NCI-H1930 (cell line): ENCODE data around the gene SEC31B.

ENCODE experiments used
- DNase-seq, 2 experiments: peaks; one replicate each; lab custom pipeline; 2025; lab: John Stamatoyannopoulos, UW

The SEC31B gene

DNA sequence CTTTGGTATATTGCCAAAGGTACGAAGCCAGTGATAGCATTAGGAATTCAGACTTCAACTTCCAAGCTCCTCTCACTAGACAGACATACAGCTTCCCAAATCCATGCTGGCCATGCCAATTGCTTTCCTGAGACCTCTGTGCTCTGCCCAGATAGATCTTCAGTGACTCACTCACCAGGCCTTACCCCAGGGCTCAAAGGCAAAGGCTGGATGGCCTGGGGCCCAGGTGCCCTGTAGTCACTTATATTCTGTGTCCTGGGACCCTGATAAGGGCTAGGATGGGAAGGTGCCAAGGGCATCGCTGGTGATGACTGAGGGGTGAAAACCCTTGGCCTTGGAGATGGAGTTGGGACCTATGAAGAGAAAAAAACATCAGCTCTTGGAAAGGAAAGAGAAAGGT lies 29.1 kb downstream of the SEC31B start:
- no peak for DNase-seq

DNA sequence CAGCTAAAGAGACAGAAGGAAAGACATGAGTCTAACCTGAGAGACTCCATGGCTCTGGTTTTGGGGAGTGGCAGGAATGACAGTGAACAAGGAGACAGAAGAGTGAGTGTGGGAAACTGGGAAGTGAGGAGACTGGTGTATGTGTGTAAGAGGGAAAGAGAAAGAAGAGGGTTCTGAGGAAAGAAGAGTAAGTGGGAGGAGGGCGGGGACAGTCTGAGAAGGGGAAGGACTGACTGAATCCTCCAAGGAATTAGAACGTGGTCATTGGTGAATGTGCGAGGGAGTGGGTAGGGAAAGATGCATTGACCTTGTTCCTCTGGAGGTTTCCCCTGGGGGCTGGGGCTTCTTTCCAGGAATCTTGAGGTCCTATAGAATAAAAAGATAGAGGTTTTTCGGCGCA lies 30.3 kb downstream of the SEC31B start:
- no peak for DNase-seq

DNA sequence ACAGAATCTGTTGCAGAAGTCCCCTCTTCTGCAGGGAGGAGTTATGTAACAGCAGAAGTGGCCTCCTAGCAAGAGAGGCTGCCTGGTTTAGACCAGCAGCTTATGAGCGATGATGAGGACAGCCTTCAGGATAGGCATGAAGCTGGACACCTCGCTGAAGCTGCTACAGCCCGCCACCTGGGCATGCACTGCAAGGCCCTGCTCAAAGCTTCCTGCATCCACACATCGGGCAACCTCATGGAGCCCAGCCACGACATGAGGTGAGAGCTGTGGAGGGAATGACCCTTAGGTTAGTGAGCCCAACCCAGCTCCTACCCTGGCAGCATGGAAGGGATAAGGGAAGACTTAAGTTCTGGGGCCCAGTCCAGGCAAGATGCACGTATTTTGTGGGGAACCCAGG lies 32.1 kb downstream of the SEC31B start:
- no peak for DNase-seq

DNA sequence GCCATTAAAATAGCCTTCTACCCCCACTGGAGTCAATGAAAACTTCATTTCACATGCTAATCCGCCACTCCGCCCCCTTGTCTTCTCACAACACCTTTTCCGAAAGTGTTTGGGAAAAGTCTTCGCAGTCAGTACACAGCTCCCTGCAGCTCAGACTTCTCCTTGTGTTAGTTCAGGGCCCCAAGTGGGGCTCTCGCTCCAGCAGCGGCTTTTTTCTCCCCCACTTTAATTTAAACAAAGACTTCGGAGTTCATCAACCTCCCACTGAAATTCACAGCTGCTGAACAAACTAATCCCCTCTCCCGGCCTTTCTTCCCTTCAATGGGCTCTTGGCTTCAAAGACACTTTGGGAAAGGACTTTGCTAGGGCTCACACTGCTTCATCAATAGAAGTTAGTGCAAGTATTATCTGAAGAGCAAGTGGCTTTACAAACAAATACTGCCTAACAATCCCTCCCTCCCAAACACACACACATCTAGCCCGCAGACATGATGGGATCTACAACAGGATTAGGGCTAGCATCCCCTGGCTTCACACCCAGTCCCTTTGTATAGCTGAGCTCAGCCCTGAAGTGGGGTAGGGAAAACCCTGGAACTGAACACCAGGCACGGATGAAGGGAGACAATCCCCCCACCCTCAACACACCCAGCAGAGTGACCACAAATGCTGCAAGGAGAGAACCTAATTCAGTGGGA lies 33.7 kb downstream of the SEC31B start:
- DNase-seq = no peak

DNA sequence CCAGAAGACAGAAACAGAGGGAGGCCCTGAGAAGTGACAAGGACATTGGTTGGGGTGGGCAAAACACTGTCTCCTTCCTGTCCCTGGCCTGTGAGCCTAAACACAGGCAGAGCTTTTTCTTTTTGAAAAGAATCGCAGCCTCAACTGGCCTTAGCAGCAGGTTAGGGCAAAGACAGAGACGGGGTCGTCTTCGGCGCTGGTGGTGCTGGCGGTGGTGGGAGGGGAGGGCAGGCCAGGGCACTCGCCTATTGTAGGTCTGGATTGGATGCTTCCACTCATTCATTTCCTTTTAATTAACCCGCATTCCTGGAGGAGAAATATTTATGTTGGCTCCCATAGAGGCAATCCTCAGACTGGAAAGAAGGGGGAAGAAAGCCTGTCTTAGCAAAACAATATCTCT lies 34.3 kb downstream of the SEC31B start:
- DNase-seq = no peak

DNA sequence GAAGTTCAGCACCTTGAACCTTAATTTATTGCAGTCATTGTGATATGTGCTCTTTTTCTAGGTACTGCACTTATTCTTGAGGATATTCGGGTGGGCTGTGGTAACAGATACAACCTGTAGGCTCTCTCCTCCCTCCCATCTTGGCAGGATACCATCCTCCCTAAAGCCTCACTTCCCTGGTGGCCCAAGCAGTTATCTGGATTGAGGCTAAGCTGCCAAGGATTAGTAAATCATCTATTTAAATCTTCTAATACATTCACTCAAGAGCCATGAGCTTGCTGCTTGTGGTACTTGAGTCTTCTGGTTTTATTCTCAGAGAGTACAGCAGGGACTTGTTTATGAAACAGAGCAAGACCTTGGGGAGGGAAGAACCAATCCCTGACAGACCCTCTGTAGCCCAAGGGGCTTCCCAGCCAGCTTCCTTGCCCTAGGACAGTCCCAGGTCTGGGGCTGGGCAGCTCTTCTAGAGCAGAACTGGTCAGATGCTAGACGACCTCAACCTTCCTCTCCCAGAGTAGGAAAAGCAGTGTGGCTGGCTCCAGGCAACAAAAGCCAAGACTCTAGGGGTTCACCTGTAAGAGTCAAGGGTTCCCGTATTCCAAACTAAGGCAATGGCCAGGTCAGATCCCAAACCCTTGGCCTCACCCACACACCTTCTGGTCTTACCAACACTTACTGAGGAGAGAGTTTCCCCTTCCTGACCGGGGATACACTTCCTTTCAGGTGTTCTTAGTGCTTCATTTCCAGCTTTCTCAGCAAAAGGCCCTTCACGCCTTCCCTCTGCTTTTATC lies 35.6 kb downstream of the SEC31B start:
- no peak for DNase-seq

DNA sequence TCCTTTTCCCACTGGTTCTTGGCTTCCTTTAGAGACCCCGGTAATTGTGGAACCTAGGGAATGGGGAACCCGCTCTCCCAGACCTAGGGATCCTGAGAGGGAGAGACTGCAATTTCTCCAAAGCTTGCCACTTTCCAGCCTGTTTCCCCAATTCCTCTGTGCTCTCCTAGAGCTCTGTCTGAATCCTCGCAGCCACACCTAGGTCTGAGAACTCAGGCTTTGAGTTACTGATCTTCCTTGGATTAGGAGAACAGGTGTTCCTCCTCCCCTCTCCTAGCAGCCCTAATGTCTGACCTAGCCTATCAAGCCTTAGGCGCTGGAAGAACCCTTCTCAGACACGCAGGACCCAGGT lies 36.9 kb downstream of the SEC31B start:
- no peak for DNase-seq

DNA sequence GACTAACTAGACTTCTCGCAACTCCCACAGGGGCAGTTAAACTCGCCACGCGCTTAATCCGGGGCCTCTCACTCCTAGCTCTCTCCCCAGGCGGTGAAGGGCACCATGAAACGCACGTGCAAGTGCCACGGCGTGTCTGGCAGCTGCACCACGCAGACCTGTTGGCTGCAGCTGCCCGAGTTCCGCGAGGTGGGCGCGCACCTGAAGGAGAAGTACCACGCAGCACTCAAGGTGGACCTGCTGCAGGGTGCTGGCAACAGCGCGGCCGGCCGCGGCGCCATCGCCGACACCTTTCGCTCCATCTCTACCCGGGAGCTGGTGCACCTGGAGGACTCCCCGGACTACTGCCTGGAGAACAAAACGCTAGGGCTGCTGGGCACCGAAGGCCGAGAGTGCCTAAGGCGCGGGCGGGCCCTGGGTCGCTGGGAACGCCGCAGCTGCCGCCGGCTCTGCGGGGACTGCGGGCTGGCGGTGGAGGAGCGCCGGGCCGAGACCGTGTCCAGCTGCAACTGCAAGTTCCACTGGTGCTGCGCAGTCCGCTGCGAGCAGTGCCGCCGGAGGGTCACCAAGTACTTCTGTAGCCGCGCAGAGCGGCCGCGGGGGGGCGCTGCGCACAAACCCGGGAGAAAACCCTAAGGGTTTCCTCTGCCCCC lies 37.4 kb downstream of the SEC31B start:
- peak; percentile 44 to 66 for DNase-seq

DNA sequence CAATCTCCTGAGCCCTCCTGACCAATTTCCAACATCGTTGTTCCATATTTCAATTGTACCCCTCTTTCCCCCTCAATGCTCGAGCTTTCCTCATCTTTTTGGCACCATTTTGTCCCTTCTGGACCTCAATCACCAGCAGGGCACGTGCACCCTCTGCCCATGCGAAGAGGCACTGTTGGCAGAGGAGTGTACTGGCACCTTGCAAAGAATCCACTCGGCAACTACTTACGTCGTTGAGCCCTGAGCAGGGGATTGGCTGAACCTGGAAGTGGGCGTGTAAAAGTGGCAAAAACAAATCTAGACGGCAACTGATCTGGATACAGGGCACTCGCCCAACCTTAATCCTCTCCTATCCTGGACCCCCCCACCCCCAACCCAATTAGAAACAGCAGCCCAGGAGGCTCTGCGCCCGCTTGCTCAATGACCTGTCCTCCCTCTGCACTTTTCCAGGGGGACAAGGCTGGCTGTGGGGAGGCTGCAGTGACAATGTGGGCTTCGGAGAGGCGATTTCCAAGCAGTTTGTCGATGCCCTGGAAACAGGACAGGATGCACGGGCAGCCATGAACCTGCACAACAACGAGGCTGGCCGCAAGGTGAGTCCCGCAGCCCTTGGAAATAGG lies 38.1 kb downstream of the SEC31B start:
- peak; percentile 56 to 60 for DNase-seq

DNA sequence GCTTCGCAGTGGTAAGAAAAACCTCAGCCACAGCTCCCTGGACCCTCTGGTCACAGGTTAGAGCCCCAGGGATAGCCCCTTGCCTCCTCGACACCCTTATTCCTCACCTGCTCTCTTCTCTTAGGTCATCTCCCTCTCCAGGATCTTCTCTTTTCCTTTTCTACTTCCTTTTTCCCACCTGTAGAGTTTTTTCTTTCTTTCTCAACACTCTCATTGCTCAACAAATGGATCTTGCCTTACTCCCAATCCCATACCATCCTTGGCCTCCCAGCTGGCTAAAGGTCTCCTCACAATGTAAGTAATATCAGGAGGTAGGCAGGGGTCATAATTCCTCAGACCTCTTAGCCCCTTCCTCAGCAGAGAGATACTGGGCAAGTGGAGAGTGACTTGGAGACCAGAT lies 39.7 kb downstream of the SEC31B start:
- no peak for DNase-seq

DNA sequence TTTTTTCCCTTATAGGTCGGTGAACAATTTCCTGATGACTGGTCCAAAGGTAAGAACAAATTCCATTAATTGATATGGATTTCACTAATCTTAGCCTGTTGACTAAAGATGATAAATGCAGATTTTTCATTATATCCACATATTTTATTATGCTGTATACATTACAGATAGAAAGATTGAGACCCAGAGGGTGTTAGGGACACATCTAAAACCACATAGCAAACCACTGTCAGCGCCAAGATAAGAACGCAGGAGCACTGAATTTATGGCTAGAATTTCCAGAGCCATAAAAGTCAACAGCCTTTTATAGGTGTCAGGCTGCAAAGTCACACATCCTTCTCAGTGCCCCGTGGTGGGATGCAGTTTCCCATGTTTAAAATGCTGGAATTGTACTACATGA lies 40.6 kb downstream of the SEC31B start:
- DNase-seq = no peak

DNA sequence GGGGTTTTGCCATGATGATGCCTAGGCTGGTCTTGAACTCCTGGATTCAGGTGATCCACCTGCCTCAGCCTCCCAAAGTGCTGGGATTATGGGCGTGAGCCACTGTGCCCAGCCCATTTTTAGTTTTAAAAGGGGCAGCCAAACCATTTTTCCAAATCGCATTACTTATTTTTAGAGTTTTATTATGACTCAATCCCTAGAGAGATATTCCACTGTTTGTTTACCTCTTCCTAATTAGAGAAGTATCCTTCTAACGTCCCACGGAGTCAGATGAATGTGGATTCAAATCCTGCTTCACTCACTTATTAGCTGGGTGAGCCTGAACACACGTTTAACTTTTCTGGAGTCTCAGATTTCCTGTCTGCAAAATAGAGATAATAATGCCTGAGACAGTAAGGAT lies 41.7 kb downstream of the SEC31B start:
- no peak for DNase-seq

DNA sequence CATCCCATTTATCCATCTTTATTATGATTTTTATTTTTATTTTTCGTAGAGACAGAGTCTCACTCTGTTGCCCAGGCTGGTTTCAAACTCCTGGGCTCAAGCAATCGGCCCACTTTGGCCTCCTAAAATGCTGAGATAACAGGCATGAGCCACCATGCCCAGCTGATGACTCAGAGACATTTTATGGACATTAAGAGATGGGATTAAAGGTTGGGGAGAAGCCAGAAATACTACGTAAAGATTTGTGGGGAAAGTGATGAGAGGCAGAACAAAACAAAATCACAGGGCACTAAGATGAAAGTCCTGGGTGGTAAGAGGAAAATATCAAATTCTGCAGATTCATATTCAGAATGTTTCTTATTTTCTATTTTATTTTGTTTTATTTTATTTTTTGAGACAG lies 49.3 kb downstream of the SEC31B start:
- DNase-seq = no peak

DNA sequence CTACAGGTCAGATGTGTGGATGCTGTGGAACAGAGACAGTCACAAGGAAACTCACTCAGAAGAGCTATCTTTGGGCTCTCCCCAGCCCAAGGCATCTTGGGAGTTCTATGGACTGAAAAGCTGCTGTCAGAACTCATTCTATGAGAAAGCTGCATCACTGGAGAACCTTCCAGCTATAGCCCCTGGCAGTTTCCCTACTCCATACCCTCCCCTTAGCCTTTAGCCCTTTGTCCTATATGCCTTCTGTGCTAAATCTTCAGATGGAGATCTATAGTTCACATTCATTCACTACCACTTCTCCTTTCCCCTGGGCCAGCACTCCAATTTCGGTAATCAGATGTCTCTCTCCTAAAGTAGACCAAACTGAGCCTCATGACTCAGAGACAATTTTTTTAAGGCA lies 49.9 kb downstream of the SEC31B start:
- DNase-seq = no peak

DNA sequence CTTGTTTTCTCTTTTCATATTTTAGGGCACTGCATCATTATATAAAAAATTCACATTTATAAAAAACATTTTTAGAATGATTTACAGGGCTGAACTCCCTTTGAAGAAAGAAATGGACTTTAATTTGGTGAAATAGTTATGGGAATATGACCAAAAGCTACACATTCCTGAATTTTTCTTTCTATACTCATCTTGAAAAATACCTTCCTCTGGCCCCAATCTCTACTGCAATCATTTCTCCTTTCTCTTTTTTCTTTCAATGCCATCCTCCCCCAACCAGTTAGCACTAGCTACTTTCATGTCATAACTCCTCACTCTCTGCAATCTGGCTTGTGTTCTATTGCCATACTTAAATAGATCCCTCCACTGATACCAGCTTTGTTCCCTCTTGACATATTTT lies 50.7 kb downstream of the SEC31B start:
- DNase-seq = no peak

DNA sequence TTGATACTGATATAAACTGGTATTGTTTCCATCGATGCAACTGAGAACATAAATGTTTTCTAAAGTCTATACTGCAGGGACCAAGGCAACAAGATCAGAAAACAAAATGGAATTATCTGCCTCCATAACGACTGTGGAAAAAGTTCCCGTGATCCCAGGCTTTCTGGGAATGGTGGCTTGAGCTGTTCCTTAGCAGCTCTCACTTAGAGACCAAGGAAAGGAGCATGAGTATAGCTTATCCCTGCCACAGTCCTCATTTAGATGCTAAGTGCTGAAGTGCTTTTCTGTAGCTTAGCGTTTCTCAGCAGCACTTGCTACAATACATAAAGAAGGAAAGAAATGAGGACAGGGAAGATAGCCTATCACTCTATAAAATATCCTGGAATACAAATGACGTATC lies 51.3 kb downstream of the SEC31B start:
- no peak for DNase-seq

DNA sequence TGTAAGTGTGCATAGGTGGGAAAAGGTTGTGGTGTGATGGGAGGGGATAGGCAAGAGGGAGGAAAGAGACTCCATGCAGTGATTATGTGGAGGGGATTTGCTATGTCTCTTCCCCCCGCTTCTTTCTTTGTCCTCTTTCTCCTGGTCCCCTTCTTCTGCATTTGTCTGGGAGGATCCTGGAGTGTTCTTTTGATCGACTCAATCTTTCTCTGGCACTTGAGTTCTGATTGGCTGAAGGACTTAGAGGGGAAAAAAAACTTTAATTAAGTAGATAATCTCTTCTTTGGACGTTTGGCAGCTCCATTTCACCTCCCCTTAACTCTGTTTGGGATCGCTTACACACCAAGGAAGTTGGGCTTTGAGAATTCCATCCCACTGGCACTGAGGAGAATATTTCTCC lies 57.0 kb downstream of the SEC31B start, which contains the start of gene WNT8B:
Gene WNT8B (plus strand): TSS at position 301 of the 400 bp plus-strand sequence. CDS start 160 bp downstream, outside the sequence.
- DNase-seq = no peak

DNA sequence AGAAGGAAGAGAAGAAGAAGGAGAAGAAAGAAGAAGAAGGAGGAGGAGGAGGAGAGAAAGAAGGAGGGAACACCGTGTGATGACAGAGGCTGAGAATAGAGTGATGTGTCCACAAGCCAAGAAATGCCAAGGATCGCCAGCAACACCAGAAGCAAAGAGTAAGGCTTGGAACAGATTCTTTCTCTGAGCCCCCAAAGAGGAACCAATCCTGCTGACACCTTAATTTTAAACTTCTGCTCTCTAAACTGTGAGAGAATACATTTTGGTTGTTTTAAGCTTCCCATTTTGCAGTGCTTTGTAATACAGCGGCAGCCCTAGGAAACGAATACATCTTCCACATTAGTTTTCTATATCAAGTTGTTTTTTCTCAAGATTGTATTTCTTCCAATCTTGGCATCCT lies 70.7 kb downstream of the SEC31B start:
- no peak for DNase-seq

DNA sequence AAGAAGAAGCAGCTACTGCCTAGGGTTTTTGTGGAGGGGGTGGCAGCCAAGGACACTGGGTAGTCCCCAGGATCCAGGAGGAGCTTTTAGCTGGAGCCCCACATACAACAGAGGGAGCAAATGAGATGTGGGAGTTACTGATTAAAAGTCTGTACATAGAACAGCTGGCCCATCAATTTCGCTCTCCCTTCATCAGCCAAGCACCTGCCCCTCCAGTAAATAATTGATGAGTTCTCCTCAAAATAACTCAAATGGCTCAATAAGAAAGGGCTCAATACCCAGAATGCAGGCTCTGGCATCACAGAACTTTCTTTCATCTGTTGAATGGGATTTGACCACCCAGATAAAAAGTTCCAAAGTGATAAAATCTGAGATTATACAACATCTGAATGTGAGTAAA lies 72.0 kb downstream of the SEC31B start:
- DNase-seq = no peak

DNA sequence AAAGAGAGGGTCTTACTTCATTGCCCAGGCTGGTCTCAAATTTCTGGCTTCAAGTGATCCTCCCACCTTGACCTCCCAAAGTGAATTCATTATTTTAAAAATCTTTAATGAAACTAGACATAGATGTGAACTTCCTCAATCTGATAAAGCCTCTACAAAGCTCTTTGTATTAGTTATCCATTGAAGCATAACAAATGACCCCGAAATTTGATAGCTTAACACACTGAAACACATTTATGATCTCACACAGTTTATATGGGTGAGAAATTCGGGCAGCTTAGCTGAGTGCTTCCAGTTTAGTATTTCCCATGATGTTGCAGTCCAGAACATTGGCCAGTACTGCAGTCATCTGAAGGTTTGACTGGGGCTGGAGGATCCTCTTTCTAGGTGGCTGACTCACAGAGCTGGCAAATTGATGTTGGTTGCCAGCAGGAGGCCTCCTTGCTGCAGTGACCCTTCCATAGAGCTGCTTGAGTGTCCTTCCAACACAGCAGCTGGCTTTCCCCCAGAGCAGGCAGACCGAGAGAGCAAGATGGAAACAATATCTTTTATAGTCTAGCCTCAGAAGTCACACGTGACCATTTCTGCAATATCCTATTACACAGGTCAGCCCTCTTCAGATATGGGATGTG lies 73.4 kb downstream of the SEC31B start:
- no peak for DNase-seq

DNA sequence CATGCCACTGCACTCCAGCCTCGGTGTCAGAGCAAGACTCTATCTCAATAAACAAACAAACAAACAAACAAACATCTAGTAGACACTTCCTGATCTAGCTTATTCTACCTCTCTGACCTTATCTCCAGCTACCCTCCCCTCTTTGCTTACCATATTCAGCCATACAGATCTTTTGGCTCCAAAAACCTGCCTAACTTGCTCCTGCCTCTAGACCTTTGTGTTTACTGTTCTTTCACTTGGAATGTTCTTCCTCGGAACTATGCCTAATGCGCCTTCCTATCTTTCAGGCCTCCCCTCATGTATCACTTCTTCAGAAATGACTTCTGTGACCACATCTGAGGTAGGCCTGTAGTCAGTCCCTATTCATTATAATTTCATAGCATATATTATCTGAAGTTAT lies 77.1 kb downstream of the SEC31B start:
- DNase-seq = no peak

DNA sequence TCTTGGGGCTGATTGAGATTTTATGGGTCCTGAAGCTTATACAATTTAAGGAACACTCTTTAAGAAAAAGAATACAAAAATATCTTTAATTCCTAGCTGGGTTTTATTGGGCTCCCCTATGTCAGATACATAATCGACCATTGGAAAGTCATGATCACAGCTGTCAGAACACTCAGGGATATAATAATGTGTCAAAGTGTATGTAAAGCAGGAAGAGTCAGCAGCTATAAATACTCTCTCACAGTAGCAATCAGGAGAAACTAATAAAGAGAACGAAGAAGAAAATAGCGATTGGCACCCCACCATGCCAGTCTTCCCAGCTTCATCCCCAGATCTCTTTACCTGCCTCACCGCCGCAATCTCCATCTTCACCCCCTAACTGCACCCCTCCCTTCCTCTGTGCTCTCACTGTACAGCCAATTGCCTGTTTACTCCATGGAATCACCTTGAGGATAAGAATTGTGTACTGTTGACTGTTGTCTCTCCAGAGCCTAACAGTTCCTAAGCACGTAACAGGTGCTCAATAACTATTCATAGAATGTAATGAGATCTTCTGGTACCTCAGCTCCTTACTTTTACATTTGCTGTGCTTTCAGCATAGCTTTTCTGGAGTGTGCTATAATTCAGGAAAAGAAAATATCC lies 80.9 kb downstream of the SEC31B start:
- no peak for DNase-seq
